ENCODE measurements around the gene MAPK1IP1L. TPM values are rescaled to one million over a fixed set of nuclear protein-coding genes. Genes with fewer than 3 reads are reported as not detected.

MAPK1IP1L gene
- total and polyA plus RNA-seq, 2 donors (not counting 1 experiment from before 2014, with no cell fraction given) = 116 to 141 TPM

DNA sequence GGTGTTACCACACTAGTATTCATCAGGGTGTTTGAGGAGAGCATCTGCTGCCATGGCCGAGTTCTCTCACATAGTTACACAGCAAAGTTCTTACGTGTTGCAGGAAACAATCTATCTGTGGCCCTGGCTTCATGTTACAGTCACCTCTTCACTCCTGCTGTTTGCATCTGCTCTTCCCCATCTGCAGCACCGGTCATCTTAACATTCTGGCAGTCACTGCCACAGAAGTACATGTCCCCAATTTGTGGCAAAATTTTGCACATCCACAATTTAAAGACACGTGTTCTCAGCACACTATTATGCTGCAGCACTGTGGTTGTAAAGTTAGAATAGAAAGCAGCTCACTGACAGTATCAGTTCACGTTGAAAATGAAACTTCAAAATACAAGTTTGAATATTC is 23.2 kb downstream of the MAPK1IP1L start:
- H3K27me3 Mint-ChIP-seq = no peaks in the 10 kb centered on the region
- Histone ChIP-seq H3K9me3 (ENCODE audit: control extremely low read depth in 1 of 3, control insufficient read depth in 2 of 3, insufficient read depth in 1 of 3, low read length in 2 of 3) (no peaks in the 10 kb centered on the region), H3K27me3 (replicated peaks in 1 of 4; ENCODE audit: control extremely low read depth in 1 of 4, control insufficient read depth in 3 of 4, insufficient read depth in 4 of 4, low read length in 3 of 4) (no peaks in the 10 kb centered on the region), H3K27ac (ENCODE audit: low read length in 2 of 2) (peak overlapping the region; percentile 53 to 67), H2AFZ (ENCODE audit: insufficient read depth, low read depth, low read length, poor library complexity, severe bottlenecking) (peak overlapping the region; percentile 68), H3K36me3 (replicated peaks in 1 of 2; ENCODE audit: control extremely low read depth in 1 of 2, control insufficient read depth in 1 of 2, extremely low read depth in 1 of 2, insufficient read depth in 2 of 2, low read length in 1 of 2) (no peaks in the 10 kb centered on the region), H4K20me1 (ENCODE audit: control insufficient read depth, insufficient read depth, low read length, poor library complexity, severe bottlenecking) (no peaks in the 10 kb centered on the region), H3K79me2 (ENCODE audit: control insufficient read depth, insufficient read depth, low read length) (no peaks in the 10 kb centered on the region), H3K4me2 (replicated peaks; ENCODE audit: low read depth, low read length, poor library complexity, severe bottlenecking) (peak overlapping the region; percentile 67), H3K4me3 (ENCODE audit: control extremely low read depth in 1 of 5, extremely low read depth in 1 of 5, insufficient read depth in 1 of 5, low read depth in 2 of 5, low read length in 4 of 5) (peak overlapping the region in 3 of 5 experiments; percentile 1 to 24 (median 20)), H3K9ac (ENCODE audit: low read length) (peak overlapping the region; percentile 40), H3K4me1 (ENCODE audit: control insufficient read depth in 2 of 2, insufficient read depth in 2 of 2, low read length in 2 of 2) (peaks cover 34 to 48% of the 10 kb centered on the region in 2 donors)
- peak overlapping the region; percentile 63 for H3K4me3 Mint-ChIP-seq
- POLR2A ChIA-PET = interaction anchor here (1.1 kb wide), 1 partner anchor 172 kb away, joined by 3 read pairs; no protein-coding TSS in a partner anchor
- peak; percentile 55 for DNase-seq
- intact Hi-C loops (cut with micrococcal nuclease) = loop anchor here (5.0 to 10.0 kb wide), 2 partner anchors 53 to 1040 kb away; partner anchors contain the start of genes LGALS3 and PELI2
- H3K4me1 Mint-ChIP-seq = peaks cover 58% of the 10 kb centered on the region
- CTCF ChIA-PET = interaction anchor here (1.0 to 1.8 kb wide), 4 partner anchors 15 to 86 kb away, joined by 3 to 10 read pairs (median 4); partner anchors contain the start of gene MAPK1IP1L
- no peak for TF ChIP-seq EZH2 (IDR thresholded peaks at IDR 0.05; ENCODE audit: borderline replicate concordance, insufficient read depth, low read depth, low read length, poor library complexity, severe bottlenecking)
- TF ChIP-seq, protein P1, sequence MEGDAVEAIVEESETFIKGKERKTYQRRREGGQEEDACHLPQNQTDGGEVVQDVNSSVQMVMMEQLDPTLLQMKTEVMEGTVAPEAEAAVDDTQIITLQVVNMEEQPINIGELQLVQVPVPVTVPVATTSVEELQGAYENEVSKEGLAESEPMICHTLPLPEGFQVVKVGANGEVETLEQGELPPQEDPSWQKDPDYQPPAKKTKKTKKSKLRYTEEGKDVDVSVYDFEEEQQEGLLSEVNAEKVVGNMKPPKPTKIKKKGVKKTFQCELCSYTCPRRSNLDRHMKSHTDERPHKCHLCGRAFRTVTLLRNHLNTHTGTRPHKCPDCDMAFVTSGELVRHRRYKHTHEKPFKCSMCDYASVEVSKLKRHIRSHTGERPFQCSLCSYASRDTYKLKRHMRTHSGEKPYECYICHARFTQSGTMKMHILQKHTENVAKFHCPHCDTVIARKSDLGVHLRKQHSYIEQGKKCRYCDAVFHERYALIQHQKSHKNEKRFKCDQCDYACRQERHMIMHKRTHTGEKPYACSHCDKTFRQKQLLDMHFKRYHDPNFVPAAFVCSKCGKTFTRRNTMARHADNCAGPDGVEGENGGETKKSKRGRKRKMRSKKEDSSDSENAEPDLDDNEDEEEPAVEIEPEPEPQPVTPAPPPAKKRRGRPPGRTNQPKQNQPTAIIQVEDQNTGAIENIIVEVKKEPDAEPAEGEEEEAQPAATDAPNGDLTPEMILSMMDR (IDR thresholded peaks at IDR 0.05) = no peak
- peak overlapping the region; percentile 62 for H3K27ac Mint-ChIP-seq
- ATAC-seq (ENCODE audit: low read depth) = no peak
- no peaks in the 10 kb centered on the region for H3K9me3 Mint-ChIP-seq (ENCODE audit: insufficient read depth)
- 0% methylated on average over 2 of the region's 5 CpGs for WGBS (ENCODE audit: insufficient coverage)

- Mint-ChIP-seq H3K27me3 (no peaks in the 10 kb centered on the region), H3K27ac (no peak overlapping the region)
- H3K4me3 ChIP-seq (ENCODE audit: control extremely low read depth in 1 of 5, extremely low read depth in 1 of 5, insufficient read depth in 1 of 5, low read depth in 2 of 5, low read length in 4 of 5) = no peak overlapping the region
Observed at GRCh38 chr14:55075628-55076175, 24.3 kb downstream of the MAPK1IP1L start.

More at GRCh38 chr14:55075628-55076175, 24.3 kb downstream of the MAPK1IP1L start:
- H3K4me2 ChIP-seq (replicated peaks; ENCODE audit: low read depth, low read length, poor library complexity, severe bottlenecking) = peak overlapping the region; percentile 67
- H3K9me3 ChIP-seq (ENCODE audit: control extremely low read depth in 1 of 3, control insufficient read depth in 2 of 3, insufficient read depth in 1 of 3, low read length in 2 of 3) = no peaks in the 10 kb centered on the region
- no peak overlapping the region for H3K9ac ChIP-seq (ENCODE audit: low read length)
- peaks cover 34 to 46% of the 10 kb centered on the region in 2 donors for H3K4me1 ChIP-seq (ENCODE audit: control insufficient read depth in 2 of 2, insufficient read depth in 2 of 2, low read length in 2 of 2)
- ATAC-seq (ENCODE audit: low read depth) = no peak
- no peaks in the 10 kb centered on the region for H3K79me2 ChIP-seq (ENCODE audit: control insufficient read depth, insufficient read depth, low read length)
- no peak for DNase-seq
- Mint-ChIP-seq H3K4me3 (peak overlapping the region; percentile 9), H3K4me1 (peaks cover 49% of the 10 kb centered on the region), H3K9me3 (ENCODE audit: insufficient read depth) (no peaks in the 10 kb centered on the region)
- no peaks in the 10 kb centered on the region for H3K36me3 ChIP-seq (replicated peaks in 1 of 2; ENCODE audit: control extremely low read depth in 1 of 2, control insufficient read depth in 1 of 2, extremely low read depth in 1 of 2, insufficient read depth in 2 of 2, low read length in 1 of 2)
- CTCF ChIA-PET = interaction anchor here (1.1 to 1.8 kb wide), 3 partner anchors 14 to 24 kb away, joined by 4 to 10 read pairs (median 6); partner anchors contain the start of gene MAPK1IP1L
- 100% methylated on average over 2 of the region's 3 CpGs for WGBS (ENCODE audit: insufficient coverage)
- TF ChIP-seq, protein P1 (IDR thresholded peaks at IDR 0.05) = no peak
- no peak for TF ChIP-seq EZH2 (IDR thresholded peaks at IDR 0.05; ENCODE audit: borderline replicate concordance, insufficient read depth, low read depth, low read length, poor library complexity, severe bottlenecking)
- H3K27me3 ChIP-seq (replicated peaks in 1 of 4; ENCODE audit: control extremely low read depth in 1 of 4, control insufficient read depth in 3 of 4, insufficient read depth in 4 of 4, low read length in 3 of 4) = no peaks in the 10 kb centered on the region
- POLR2A ChIA-PET = interaction anchor here (1.1 kb wide), 1 partner anchor 173 kb away, joined by 3 read pairs; no protein-coding TSS in a partner anchor
- H4K20me1 ChIP-seq (ENCODE audit: control insufficient read depth, insufficient read depth, low read length, poor library complexity, severe bottlenecking) = no peaks in the 10 kb centered on the region
- intact Hi-C loops (cut with micrococcal nuclease) = loop anchor here (10.0 kb wide), 1 partner anchor 1039 kb away; the partner anchor contains the start of gene PELI2
- no peak overlapping the region for H3K27ac ChIP-seq (ENCODE audit: low read length in 2 of 2)
- H2AFZ ChIP-seq (ENCODE audit: insufficient read depth, low read depth, low read length, poor library complexity, severe bottlenecking) = no peak overlapping the region
